Tibial nerve (tissue), 4 donors: Measurements from ENCODE around the gene IMPA2.

ENCODE experiments used
- EP300 ChIP-seq, 2 donors: sonication (generic); formaldehyde crosslinking; IDR thresholded peaks; one replicate each; pipeline ENCODE4 v1.6.1; 2017; ENCODE audit warnings: antibody characterized with exemption in 2 of 2, mild to moderate bottlenecking in 1 of 2
- TF ChIP-seq, protein P1 (sequence below), 5 experiments: fragments of 200-600 bp in 3 of 5; fragments of 450-650 bp in 2 of 5; sonication (generic) in 3 of 5; IDR thresholded peaks; one replicate each; pipeline ENCODE4 v1.5.1; 2016 to 2019; ENCODE audit warnings: antibody characterized with exemption in 5 of 5, mild to moderate bottlenecking in 3 of 5, moderate library complexity in 2 of 5

GRCh38 chr18:12056884-12057402, 75.6 kb downstream of the IMPA2 start:
- TF ChIP-seq EP300 (IDR thresholded peaks at IDR 0.05) = no peak
- TF ChIP-seq, protein P1, sequence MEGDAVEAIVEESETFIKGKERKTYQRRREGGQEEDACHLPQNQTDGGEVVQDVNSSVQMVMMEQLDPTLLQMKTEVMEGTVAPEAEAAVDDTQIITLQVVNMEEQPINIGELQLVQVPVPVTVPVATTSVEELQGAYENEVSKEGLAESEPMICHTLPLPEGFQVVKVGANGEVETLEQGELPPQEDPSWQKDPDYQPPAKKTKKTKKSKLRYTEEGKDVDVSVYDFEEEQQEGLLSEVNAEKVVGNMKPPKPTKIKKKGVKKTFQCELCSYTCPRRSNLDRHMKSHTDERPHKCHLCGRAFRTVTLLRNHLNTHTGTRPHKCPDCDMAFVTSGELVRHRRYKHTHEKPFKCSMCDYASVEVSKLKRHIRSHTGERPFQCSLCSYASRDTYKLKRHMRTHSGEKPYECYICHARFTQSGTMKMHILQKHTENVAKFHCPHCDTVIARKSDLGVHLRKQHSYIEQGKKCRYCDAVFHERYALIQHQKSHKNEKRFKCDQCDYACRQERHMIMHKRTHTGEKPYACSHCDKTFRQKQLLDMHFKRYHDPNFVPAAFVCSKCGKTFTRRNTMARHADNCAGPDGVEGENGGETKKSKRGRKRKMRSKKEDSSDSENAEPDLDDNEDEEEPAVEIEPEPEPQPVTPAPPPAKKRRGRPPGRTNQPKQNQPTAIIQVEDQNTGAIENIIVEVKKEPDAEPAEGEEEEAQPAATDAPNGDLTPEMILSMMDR (IDR thresholded peaks at IDR 0.05) = no peak
